Activated CD8-positive, alpha-beta memory T cell treated with anti-CD3 and anti-CD28 coated beads for 24 hours (primary cell): ENCODE data around the gene HEPH.
"Not testable (repeated sequence)": the region's sequence is repeated elsewhere in the genome, so short reads cannot be mapped to it uniquely, and the experiment has no call there.

ENCODE experiments used
- DNase-seq: peaks from one replicate; pipeline ENCODE4 v3.0.0-alpha.2; 2020

The HEPH gene

GRCh38 chrX:66203114-66203513, 39.1 kb downstream of the HEPH start:
- no peak for DNase-seq

- no peak for DNase-seq
Observed at GRCh38 chrX:66221856-66222255, 57.8 kb downstream of the HEPH start.

GRCh38 chrX:66232296-66232695, 68.2 kb downstream of the HEPH start:
- DNase-seq: no peak

GRCh38 chrX:66233209-66233608, 69.2 kb downstream of the HEPH start:
- no peak for DNase-seq

GRCh38 chrX:66233904-66234303, 69.9 kb downstream of the HEPH start:
- DNase-seq: not testable (repeated sequence)

GRCh38 chrX:66255359-66255967, 91.4 kb downstream of the HEPH start:
- no peak for DNase-seq

GRCh38 chrX:66262807-66263206, 98.8 kb downstream of the HEPH start:
- no peak for DNase-seq
